Measurements from ENCODE around the gene MYH9. TPM values are rescaled to one million over a fixed set of nuclear protein-coding genes. Genes with fewer than 3 reads are reported as not detected.
A peak's percentile ranks its signal among the peaks of the same experiment; 100 is the strongest.

The MYH9 gene
- total and polyA plus RNA-seq, 7 experiments from 2014 or later, result 95.5 to 900 (median 661) TPM

- ATAC-seq (no peak), DNase-seq (no peak)
- peaks cover 99% of the 10 kb centered on the region in 2 donors for H3K4me1 ChIP-seq (ENCODE audit: control insufficient read depth in 2 of 2, insufficient read depth in 2 of 2, low read length in 2 of 2)
- Mint-ChIP-seq H3K36me3 (peaks cover 5 to 26% (median 11%) of the 10 kb centered on the region in 5 donors), H3K4me3 (peak overlapping the region; percentile 41 to 91 (median 82)), H3K9me3 (no peaks in the 10 kb centered on the region), H3K27me3 (no peaks in the 10 kb centered on the region), H3K4me1 (peaks cover 85 to 100% (median 97%) of the 10 kb centered on the region in 7 donors), H3K27ac (peak overlapping the region; percentile 88 to 98 (median 97))
- H3K4me3 ChIP-seq (ENCODE audit: low read length), result peak overlapping the region; percentile 43
- CTCF ChIA-PET, result no interaction called here
- no peaks in the 10 kb centered on the region for H3K9me3 ChIP-seq (ENCODE audit: control insufficient read depth in 2 of 3, low read length in 3 of 3)
- intact Hi-C loops (cut with micrococcal nuclease), result loop anchor here in 1 of 2 donors (5.0 kb wide), 1 partner anchor 85 kb away; no protein-coding TSS in a partner anchor
- peaks cover 0 to 12% (median 9%) of the 10 kb centered on the region in 3 experiments for H3K36me3 ChIP-seq (ENCODE audit: control insufficient read depth in 2 of 3, insufficient read depth in 3 of 3, low read length in 3 of 3)
- peak overlapping the region; percentile 93 for H3K27ac ChIP-seq (ENCODE audit: low read depth, low read length)
- no peaks in the 10 kb centered on the region for H3K27me3 ChIP-seq (ENCODE audit: control insufficient read depth in 2 of 2, insufficient read depth in 2 of 2, low read length in 2 of 2)
- POLR2A ChIA-PET, result interaction anchor here (0.9 to 47.8 kb wide), 4 partner anchors 4 to 84 kb away, joined by 3 to 1512 read pairs (median 759); partner anchors contain the start of gene MYH9
Measured at GRCh38 chr22:36367479-36367878, 20.3 kb downstream of the MYH9 start.

GRCh38 chr22:36367066-36367465, 20.7 kb downstream of the MYH9 start:
- Mint-ChIP-seq H3K9me3 (no peaks in the 10 kb centered on the region), H3K4me3 (peak overlapping the region; percentile 47 to 91 (median 82)), H3K27me3 (no peaks in the 10 kb centered on the region), H3K36me3 (peaks cover 5 to 23% (median 11%) of the 10 kb centered on the region in 5 donors), H3K4me1 (peaks cover 85 to 100% (median 96%) of the 10 kb centered on the region in 7 donors), H3K27ac (peak overlapping the region; percentile 88 to 98 (median 97))
- Histone ChIP-seq H3K36me3 (ENCODE audit: control insufficient read depth in 2 of 3, insufficient read depth in 3 of 3, low read length in 3 of 3) (peaks cover 0 to 12% (median 9%) of the 10 kb centered on the region in 3 experiments), H3K4me1 (ENCODE audit: control insufficient read depth in 2 of 2, insufficient read depth in 2 of 2, low read length in 2 of 2) (peaks cover 99% of the 10 kb centered on the region in 2 donors), H3K27ac (ENCODE audit: low read depth, low read length) (peak overlapping the region; percentile 93), H3K9me3 (ENCODE audit: control insufficient read depth in 2 of 3, low read length in 3 of 3) (no peaks in the 10 kb centered on the region), H3K4me3 (ENCODE audit: low read length) (peak overlapping the region; percentile 43), H3K27me3 (ENCODE audit: control insufficient read depth in 2 of 2, insufficient read depth in 2 of 2, low read length in 2 of 2) (no peaks in the 10 kb centered on the region)
- DNase-seq (no peak), ATAC-seq (no peak)
- CTCF ChIA-PET, result interaction anchor here (1.2 kb wide), 1 partner anchor 28 kb away, joined by 3 read pairs; no protein-coding TSS in a partner anchor
- POLR2A ChIA-PET, result interaction anchor here (0.9 to 47.8 kb wide), 4 partner anchors 4 to 85 kb away, joined by 3 to 1512 read pairs (median 759); partner anchors contain the start of gene MYH9
- intact Hi-C loops (cut with micrococcal nuclease), result loop anchor here in 1 of 2 donors (5.0 kb wide), 1 partner anchor 85 kb away; no protein-coding TSS in a partner anchor

- Mint-ChIP-seq H3K9me3 (no peaks in the 10 kb centered on the region), H3K27ac (peak overlapping the region; percentile 88 to 98 (median 97)), H3K36me3 (peaks cover 5 to 20% (median 11%) of the 10 kb centered on the region in 5 donors), H3K4me3 (peak overlapping the region; percentile 66 to 91 (median 82)), H3K4me1 (peaks cover 85 to 100% (median 96%) of the 10 kb centered on the region in 7 donors), H3K27me3 (no peaks in the 10 kb centered on the region)
- Histone ChIP-seq H3K4me3 (ENCODE audit: low read length) (no peak overlapping the region), H3K36me3 (ENCODE audit: control insufficient read depth in 2 of 3, insufficient read depth in 3 of 3, low read length in 3 of 3) (peaks cover 0 to 12% (median 9%) of the 10 kb centered on the region in 3 experiments), H3K4me1 (ENCODE audit: control insufficient read depth in 2 of 2, insufficient read depth in 2 of 2, low read length in 2 of 2) (peaks cover 98 to 99% of the 10 kb centered on the region in 2 donors), H3K27ac (ENCODE audit: low read depth, low read length) (peak overlapping the region; percentile 93), H3K9me3 (ENCODE audit: control insufficient read depth in 2 of 3, low read length in 3 of 3) (no peaks in the 10 kb centered on the region), H3K27me3 (ENCODE audit: control insufficient read depth in 2 of 2, insufficient read depth in 2 of 2, low read length in 2 of 2) (no peaks in the 10 kb centered on the region)
- ChIA-PET CTCF (interaction anchor here (1.2 kb wide), 1 partner anchor 27 kb away, joined by 3 read pairs; no protein-coding TSS in a partner anchor), POLR2A (interaction anchor here (1.0 to 47.8 kb wide), 3 partner anchors 5 to 85 kb away, joined by 3 to 1512 read pairs (median 1512); partner anchors contain the start of gene MYH9)
- intact Hi-C loops (cut with micrococcal nuclease), result loop anchor here in 1 of 2 donors (5.0 kb wide), 1 partner anchor 86 kb away; no protein-coding TSS in a partner anchor
- DNase-seq, result peak in 1 of 9 donors; percentile 67
- ATAC-seq, result no peak
Measured at GRCh38 chr22:36366291-36366708, 21.5 kb downstream of the MYH9 start.

- peak; percentile 97 for ATAC-seq
- Mint-ChIP-seq H3K27ac (peak overlapping the region; percentile 91 to 98 (median 96)), H3K4me3 (peak overlapping the region; percentile 58 to 88 (median 82)), H3K36me3 (peaks cover 5 to 16% (median 10%) of the 10 kb centered on the region in 5 donors), H3K9me3 (no peaks in the 10 kb centered on the region), H3K4me1 (peaks cover 73 to 100% (median 95%) of the 10 kb centered on the region in 7 donors), H3K27me3 (no peaks in the 10 kb centered on the region)
- DNase-seq, result peak; percentile 55 to 98 (median 83)
- Histone ChIP-seq H3K9me3 (ENCODE audit: control insufficient read depth in 2 of 3, low read length in 3 of 3) (no peaks in the 10 kb centered on the region), H3K27ac (ENCODE audit: low read depth, low read length) (peak overlapping the region; percentile 93), H3K27me3 (ENCODE audit: control insufficient read depth in 2 of 2, insufficient read depth in 2 of 2, low read length in 2 of 2) (no peaks in the 10 kb centered on the region), H3K36me3 (ENCODE audit: control insufficient read depth in 2 of 3, insufficient read depth in 3 of 3, low read length in 3 of 3) (peaks cover 0 to 12% (median 9%) of the 10 kb centered on the region in 3 experiments), H3K4me1 (ENCODE audit: control insufficient read depth in 2 of 2, insufficient read depth in 2 of 2, low read length in 2 of 2) (peaks cover 97 to 98% of the 10 kb centered on the region in 2 donors), H3K4me3 (ENCODE audit: low read length) (no peak overlapping the region)
- CTCF ChIA-PET, result interaction anchor here (0.6 to 1.4 kb wide), 14 partner anchors 8 to 106 kb away, joined by 3 to 8 read pairs (median 4); no protein-coding TSS in a partner anchor
- POLR2A ChIA-PET, result interaction anchor here (0.5 to 47.8 kb wide), 7 partner anchors 7 to 116 kb away, joined by 3 to 1512 read pairs (median 4); partner anchors contain the start of genes MYH9 and TXN2
- intact Hi-C loops (cut with micrococcal nuclease), result loop anchor here (1.0 to 5.0 kb wide), 7 partner anchors 8 to 87 kb away; no protein-coding TSS in a partner anchor
Measured at GRCh38 chr22:36365020-36365411, 22.8 kb downstream of the MYH9 start.

GRCh38 chr22:36364255-36365019, 23.3 kb downstream of the MYH9 start:
- ATAC-seq, result no peak
- Histone ChIP-seq H3K4me3 (ENCODE audit: low read length) (peak overlapping the region; percentile 2), H3K4me1 (ENCODE audit: control insufficient read depth in 2 of 2, insufficient read depth in 2 of 2, low read length in 2 of 2) (peaks cover 96 to 97% of the 10 kb centered on the region in 2 donors), H3K36me3 (ENCODE audit: control insufficient read depth in 2 of 3, insufficient read depth in 3 of 3, low read length in 3 of 3) (peaks cover 0 to 15% (median 9%) of the 10 kb centered on the region in 3 experiments), H3K9me3 (ENCODE audit: control insufficient read depth in 2 of 3, low read length in 3 of 3) (no peaks in the 10 kb centered on the region), H3K27me3 (ENCODE audit: control insufficient read depth in 2 of 2, insufficient read depth in 2 of 2, low read length in 2 of 2) (no peaks in the 10 kb centered on the region), H3K27ac (ENCODE audit: low read depth, low read length) (peak overlapping the region; percentile 93)
- DNase-seq, result no peak
- ChIA-PET CTCF (interaction anchor here (0.6 to 1.8 kb wide), 17 partner anchors 8 to 106 kb away, joined by 3 to 8 read pairs (median 4); no protein-coding TSS in a partner anchor), POLR2A (interaction anchor here (0.5 to 47.8 kb wide), 8 partner anchors 7 to 117 kb away, joined by 3 to 1512 read pairs (median 4); partner anchors contain the start of genes MYH9 and TXN2)
- peak overlapping the region; percentile 91 to 98 (median 96) for H3K27ac Mint-ChIP-seq
- H3K27me3 Mint-ChIP-seq, result no peaks in the 10 kb centered on the region
- H3K4me1 Mint-ChIP-seq, result peaks cover 71 to 100% (median 95%) of the 10 kb centered on the region in 7 donors
- peak overlapping the region; percentile 65 to 88 (median 82) for H3K4me3 Mint-ChIP-seq
- intact Hi-C loops (cut with micrococcal nuclease), result loop anchor here (1.0 to 5.0 kb wide), 7 partner anchors 7 to 88 kb away; no protein-coding TSS in a partner anchor
- no peaks in the 10 kb centered on the region for H3K9me3 Mint-ChIP-seq
- peaks cover 5 to 16% (median 10%) of the 10 kb centered on the region in 5 donors for H3K36me3 Mint-ChIP-seq
